Activated naive CD4-positive, alpha-beta T cell treated with anti-CD3 and anti-CD28 coated beads, Interleukin-2, amount 50 U/mL, for 16 hours (primary cell): ENCODE data around the gene NTSR2.

Source experiments
- DNase-seq: peaks from one replicate; pipeline ENCODE4 v3.0.0-alpha.2; 2020

Gene NTSR2

GRCh38 chr2:11698009-11698922 lies 28.3 kb upstream of the NTSR2 start:
- DNase-seq, result no peak

- no peak for DNase-seq
Observed at GRCh38 chr2:11697103-11697871, 27.3 kb upstream of the NTSR2 start.

GRCh38 chr2:11696736-11697102 lies 26.7 kb upstream of the NTSR2 start:
- DNase-seq, result no peak

- no peak for DNase-seq
Observed at GRCh38 chr2:11695576-11695975, 25.6 kb upstream of the NTSR2 start.

- peak; percentile 61 for DNase-seq
Observed at GRCh38 chr2:11692966-11693521, 23.0 kb upstream of the NTSR2 start.

- DNase-seq, result no peak
Observed at GRCh38 chr2:11691076-11691660, 21.2 kb upstream of the NTSR2 start.

GRCh38 chr2:11688222-11689069 lies 18.5 kb upstream of the NTSR2 start:
- peak; percentile 83 for DNase-seq

- no peak for DNase-seq
Observed at GRCh38 chr2:11687736-11688135, 17.7 kb upstream of the NTSR2 start.

- no peak for DNase-seq
Observed at GRCh38 chr2:11685906-11686470, 16.0 kb upstream of the NTSR2 start.

GRCh38 chr2:11684894-11685460 lies 15.0 kb upstream of the NTSR2 start:
- no peak for DNase-seq

GRCh38 chr2:11683966-11684365 lies 14.0 kb upstream of the NTSR2 start:
- no peak for DNase-seq

GRCh38 chr2:11683476-11683875 lies 13.5 kb upstream of the NTSR2 start:
- no peak for DNase-seq

- DNase-seq, result no peak
Observed at GRCh38 chr2:11682590-11682915, 12.6 kb upstream of the NTSR2 start.

- DNase-seq, result peak; percentile 53
Observed at GRCh38 chr2:11681722-11682589, 12.0 kb upstream of the NTSR2 start.

- DNase-seq, result no peak
Observed at GRCh38 chr2:11680901-11681721, 11.1 kb upstream of the NTSR2 start.

- no peak for DNase-seq
Observed at GRCh38 chr2:11680182-11680900, 10.3 kb upstream of the NTSR2 start.

- no peak for DNase-seq
Observed at GRCh38 chr2:11679486-11680181, 9.6 kb upstream of the NTSR2 start.

GRCh38 chr2:11679016-11679415 lies 9.0 kb upstream of the NTSR2 start:
- no peak for DNase-seq
